Chondrocyte (in vitro differentiated cells): ENCODE data around the gene GATA3. TPM values are rescaled to one million over a fixed set of nuclear protein-coding genes. Genes with fewer than 3 reads are reported as not detected.
"Not testable (repeated sequence)": the region's sequence is repeated elsewhere in the genome, so short reads cannot be mapped to it uniquely, and the experiment has no call there.

ENCODE experiments used
- DNase-seq: peaks from one replicate; pipeline ENCODE4 v3.0.0; 2021; ENCODE audit warnings: mixed read lengths, low spot score
- H3K27ac Mint-ChIP-seq: one replicate; pipeline ENCODE4 v1.8.0; 2021; ENCODE audit warnings: mild to moderate bottlenecking, moderate library complexity, mixed read lengths; ENCODE audit not compliant: unreplicated experiment
- H3K27me3 Mint-ChIP-seq: 2 replicates; pipeline ENCODE4 v1.8.0; 2021; ENCODE audit warnings: low read depth, mixed read lengths
- H3K36me3 Mint-ChIP-seq: 2 replicates; pipeline ENCODE4 v1.8.0; 2021; ENCODE audit warnings: low read depth, mixed read lengths
- H3K4me1 Mint-ChIP-seq: 2 replicates; pipeline ENCODE4 v1.8.0; 2021; ENCODE audit warnings: low read depth, mild to moderate bottlenecking, mixed read lengths
- H3K4me3 Mint-ChIP-seq: one replicate; pipeline ENCODE4 v1.8.0; 2021; ENCODE audit warnings: mild to moderate bottlenecking, moderate library complexity, mixed read lengths; ENCODE audit not compliant: unreplicated experiment
- H3K9me3 Mint-ChIP-seq: 2 replicates; pipeline ENCODE4 v1.8.0; 2021; ENCODE audit warnings: low read depth, mixed read lengths
- total RNA-seq: library from RNA; stranded (reverse); gene quantifications from 3 replicates; pipeline ENCODE4 v1.2.1, GENCODE V29; 2021
- TF ChIP-seq, protein P1 (sequence below): fragments of 200-600 bp; sonication (generic); IDR thresholded peaks from 2 replicates; pipeline ENCODE4 v1.5.0; 2021; ENCODE audit warnings: antibody characterized with exemption, mild to moderate bottlenecking, moderate library complexity

Gene GATA3
- total RNA-seq, 1 donor from 2014 or later: not detected

DNA sequence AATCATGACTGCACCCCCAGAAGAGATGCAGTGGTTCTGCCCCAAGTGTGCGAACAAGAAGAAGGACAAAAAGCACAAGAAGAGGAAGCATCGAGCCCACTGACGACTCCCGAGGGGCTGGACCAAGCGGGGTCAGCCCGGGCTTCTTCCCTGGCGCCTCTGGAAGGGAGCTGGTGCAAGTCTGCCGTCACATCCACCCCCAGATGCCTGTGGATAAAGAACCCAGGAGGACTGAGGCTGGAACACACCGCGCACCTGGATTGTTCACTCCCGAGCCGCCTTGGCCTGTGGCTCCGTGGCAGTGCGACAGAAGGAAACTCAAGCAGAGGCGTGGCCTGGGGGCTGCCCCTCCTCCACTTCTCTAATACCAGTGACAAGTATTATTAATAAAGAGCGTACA, 39.8 kb upstream of the GATA3 start:
- H3K4me3 Mint-ChIP-seq: no peak overlapping the region

GRCh38 chr10:8017277-8017676, 37.2 kb upstream of the GATA3 start:
- Mint-ChIP-seq H3K9me3 (no peaks in the 10 kb centered on the region), H3K36me3 (peaks cover 8% of the 10 kb centered on the region)
- no peak for DNase-seq

More for the DNA sequence above, 39.8 kb upstream of the GATA3 start:
- Mint-ChIP-seq H3K4me1 (peaks cover 16% of the 10 kb centered on the region), H3K36me3 (peaks cover 12% of the 10 kb centered on the region), H3K27me3 (no peaks in the 10 kb centered on the region), H3K9me3 (no peaks in the 10 kb centered on the region), H3K27ac (no peak overlapping the region)
- no peak for DNase-seq
- TF ChIP-seq, protein P1, sequence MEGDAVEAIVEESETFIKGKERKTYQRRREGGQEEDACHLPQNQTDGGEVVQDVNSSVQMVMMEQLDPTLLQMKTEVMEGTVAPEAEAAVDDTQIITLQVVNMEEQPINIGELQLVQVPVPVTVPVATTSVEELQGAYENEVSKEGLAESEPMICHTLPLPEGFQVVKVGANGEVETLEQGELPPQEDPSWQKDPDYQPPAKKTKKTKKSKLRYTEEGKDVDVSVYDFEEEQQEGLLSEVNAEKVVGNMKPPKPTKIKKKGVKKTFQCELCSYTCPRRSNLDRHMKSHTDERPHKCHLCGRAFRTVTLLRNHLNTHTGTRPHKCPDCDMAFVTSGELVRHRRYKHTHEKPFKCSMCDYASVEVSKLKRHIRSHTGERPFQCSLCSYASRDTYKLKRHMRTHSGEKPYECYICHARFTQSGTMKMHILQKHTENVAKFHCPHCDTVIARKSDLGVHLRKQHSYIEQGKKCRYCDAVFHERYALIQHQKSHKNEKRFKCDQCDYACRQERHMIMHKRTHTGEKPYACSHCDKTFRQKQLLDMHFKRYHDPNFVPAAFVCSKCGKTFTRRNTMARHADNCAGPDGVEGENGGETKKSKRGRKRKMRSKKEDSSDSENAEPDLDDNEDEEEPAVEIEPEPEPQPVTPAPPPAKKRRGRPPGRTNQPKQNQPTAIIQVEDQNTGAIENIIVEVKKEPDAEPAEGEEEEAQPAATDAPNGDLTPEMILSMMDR: no peak

DNA sequence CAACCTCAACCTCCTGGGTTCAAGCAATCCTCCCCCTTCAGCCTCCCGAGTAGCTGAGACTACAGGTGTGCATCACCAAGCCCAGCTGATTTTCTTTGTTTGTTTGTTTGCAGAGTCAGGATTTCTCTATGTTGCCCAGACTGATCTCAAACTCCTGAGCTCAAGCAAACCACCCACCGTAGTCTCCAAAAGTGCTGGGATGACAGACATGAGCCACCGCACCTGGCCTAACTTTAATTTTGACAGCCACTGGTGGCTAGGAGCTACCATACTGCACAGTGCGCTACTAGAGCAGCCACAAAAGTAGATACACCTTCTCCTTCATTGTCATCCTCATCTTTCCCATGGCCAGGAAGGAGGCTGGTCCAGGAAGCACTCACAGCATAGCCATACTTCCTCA, 31.2 kb upstream of the GATA3 start:
- no peak overlapping the region for H3K27ac Mint-ChIP-seq
- TF ChIP-seq, protein P1: no peak
- H3K9me3 Mint-ChIP-seq: no peaks in the 10 kb centered on the region
- no peak for DNase-seq
- H3K4me3 Mint-ChIP-seq: no peak overlapping the region
- H3K27me3 Mint-ChIP-seq: peaks cover 31% of the 10 kb centered on the region
- no peaks in the 10 kb centered on the region for H3K4me1 Mint-ChIP-seq
- H3K36me3 Mint-ChIP-seq: no peaks in the 10 kb centered on the region

More at GRCh38 chr10:8017277-8017676, 37.2 kb upstream of the GATA3 start:
- H3K27me3 Mint-ChIP-seq: peaks cover 3% of the 10 kb centered on the region
- peak overlapping the region; percentile 11 for H3K4me3 Mint-ChIP-seq
- H3K27ac Mint-ChIP-seq: peak overlapping the region; percentile 75
- peaks cover 16% of the 10 kb centered on the region for H3K4me1 Mint-ChIP-seq
- TF ChIP-seq, protein P1: no peak

DNA sequence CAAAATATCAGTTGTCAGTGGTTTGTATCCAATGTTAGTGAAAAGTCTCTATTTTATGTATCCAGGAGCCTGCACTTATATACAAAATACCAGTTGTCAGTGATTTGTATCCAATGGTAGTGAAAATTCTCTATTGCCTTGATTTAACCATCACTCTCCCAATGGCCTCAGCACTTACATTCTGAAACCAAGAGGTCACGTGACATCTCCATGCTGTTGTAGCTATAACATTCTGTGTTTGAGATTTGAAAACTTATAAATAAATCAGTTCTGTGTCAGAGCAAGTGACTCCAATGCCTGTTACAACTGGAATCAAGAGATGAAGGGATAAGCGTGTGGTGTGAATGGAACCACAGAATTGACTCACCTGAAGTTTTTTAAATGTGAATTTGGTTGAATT, 30.6 kb upstream of the GATA3 start:
- no peaks in the 10 kb centered on the region for H3K36me3 Mint-ChIP-seq
- H3K9me3 Mint-ChIP-seq: no peaks in the 10 kb centered on the region
- TF ChIP-seq, protein P1: no peak
- no peak overlapping the region for H3K4me3 Mint-ChIP-seq
- DNase-seq: no peak
- H3K27ac Mint-ChIP-seq: no peak overlapping the region
- H3K4me1 Mint-ChIP-seq: no peaks in the 10 kb centered on the region
- H3K27me3 Mint-ChIP-seq: peaks cover 31% of the 10 kb centered on the region

DNA sequence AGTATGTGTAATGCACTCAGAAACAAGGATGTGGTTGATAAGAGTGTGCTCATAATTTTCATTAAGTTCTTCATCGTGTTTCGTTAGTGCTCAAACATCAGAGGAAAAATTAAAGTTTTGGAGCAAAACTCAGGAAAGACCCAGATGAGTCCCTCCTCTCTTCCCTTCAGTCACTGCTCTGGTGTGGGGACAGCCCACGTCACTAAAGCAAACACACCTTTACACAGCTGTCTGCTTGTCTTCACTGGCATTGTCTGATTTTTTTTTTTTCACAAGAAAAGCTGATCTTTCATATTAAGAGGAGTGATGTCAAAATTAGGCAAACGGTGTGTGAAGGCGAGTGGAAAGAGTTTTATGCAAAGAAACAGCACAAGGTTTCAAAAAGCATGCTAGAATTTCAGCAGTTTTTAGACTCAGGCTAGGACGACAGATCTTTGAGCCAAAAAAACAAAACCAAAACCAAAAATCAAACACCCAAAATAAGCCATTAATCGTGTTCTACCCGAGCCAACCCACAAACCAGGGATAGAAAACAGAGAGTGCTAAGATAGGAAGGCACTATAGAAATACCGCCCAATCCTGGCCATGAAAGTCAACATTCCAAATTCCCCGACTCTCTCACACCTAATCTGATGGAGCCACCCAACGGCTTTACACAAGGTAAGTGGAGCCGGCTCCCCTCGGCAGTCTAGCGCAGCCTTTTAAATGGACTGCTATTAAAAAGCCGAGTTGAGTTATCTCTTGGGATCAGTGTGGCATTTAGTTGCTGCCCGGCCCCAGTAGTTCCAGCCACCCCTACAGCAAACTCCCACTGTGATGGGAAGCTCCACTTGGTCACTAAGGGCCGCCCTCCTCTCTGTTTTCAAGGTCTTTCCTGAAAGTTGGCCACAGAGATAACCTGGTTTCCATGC, 27.9 kb upstream of the GATA3 start:
- no peak overlapping the region for H3K27ac Mint-ChIP-seq
- no peaks in the 10 kb centered on the region for H3K9me3 Mint-ChIP-seq
- H3K4me3 Mint-ChIP-seq: no peak overlapping the region
- peaks cover 40% of the 10 kb centered on the region for H3K27me3 Mint-ChIP-seq
- H3K36me3 Mint-ChIP-seq: no peaks in the 10 kb centered on the region
- TF ChIP-seq, protein P1: no peak
- no peak for DNase-seq
- no peaks in the 10 kb centered on the region for H3K4me1 Mint-ChIP-seq

DNA sequence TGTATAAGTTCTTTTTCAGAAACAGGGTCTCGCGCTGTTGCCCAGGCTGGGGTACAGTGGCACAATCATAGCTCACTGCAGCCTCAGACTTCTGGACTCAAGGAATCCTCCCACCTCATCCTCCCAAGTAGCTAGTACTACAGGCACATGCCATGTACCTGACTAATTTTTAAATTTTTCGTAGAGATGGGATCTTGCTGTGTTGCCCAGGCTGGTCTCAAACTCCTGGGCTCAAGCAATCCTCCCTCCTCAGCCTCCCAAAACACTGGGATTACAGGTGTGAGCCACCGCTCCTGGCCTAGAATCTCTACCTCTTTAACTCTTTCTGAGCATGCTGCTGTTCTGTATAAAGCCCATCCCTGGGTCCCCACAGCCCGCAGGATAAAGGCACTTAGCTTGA, 23.3 kb upstream of the GATA3 start:
- H3K27me3 Mint-ChIP-seq: peaks cover 50% of the 10 kb centered on the region
- DNase-seq, H3K4me3 Mint-ChIP-seq, H3K4me1 Mint-ChIP-seq, H3K36me3 Mint-ChIP-seq, H3K9me3 Mint-ChIP-seq, H3K27ac Mint-ChIP-seq: not testable (repeated sequence)
